ENCODE data around the gene RPS21. TPM values are rescaled to one million over a fixed set of nuclear protein-coding genes. Genes with fewer than 3 reads are reported as not detected.

Gene RPS21
- total and polyA plus RNA-seq, 2 of the 13 experiments (the other 11 are each of a cell fraction or from before 2014, with no cell fraction given): 2,647 to 11,063 TPM

GRCh38 chr20:62376112-62377063, 10.5 kb upstream of the RPS21 start (continued):
- TF ChIP-seq ZNF550 (CRISPR knock-in tag; IDR thresholded peaks at IDR 0.05; ENCODE audit: borderline replicate concordance) (no peak), ZNF816 (CRISPR knock-in tag; IDR thresholded peaks at IDR 0.05; ENCODE audit: borderline replicate concordance) (peak; percentile 58; the same call in 1 of the 2 replicates), ZNF883 (CRISPR knock-in tag; IDR thresholded peaks at IDR 0.05; ENCODE audit: not compliant biosample characterization) (peak; percentile 73), ZNF33A (CRISPR knock-in tag; IDR thresholded peaks at IDR 0.05; ENCODE audit: borderline replicate concordance) (0 out of 2 replicates have a peak, but pooled peaks have one; percentile 78), ZNF121 (CRISPR knock-in tag; IDR thresholded peaks at IDR 0.05) (0 out of 2 replicates have a peak, but pooled peaks have one; percentile 1), NONO (IDR thresholded peaks at IDR 0.05) (no peak), NONO (CRISPR knock-in tag; conservative IDR thresholded peaks at IDR 0.05) (peak; percentile 66), ZNF3 (CRISPR knock-in tag; IDR thresholded peaks at IDR 0.05) (0 out of 2 replicates have a peak, but pooled peaks have one; percentile 59), PRDM15 (CRISPR knock-in tag; IDR thresholded peaks at IDR 0.05) (peak; percentile 59; the same call in 1 of the 2 replicates), TBL1XR1 (IDR thresholded peaks at IDR 0.05; ENCODE audit: borderline replicate concordance, low read length, partially characterized antibody) (no peak), ZZZ3 (CRISPR knock-in tag; IDR thresholded peaks at IDR 0.05; ENCODE audit: borderline replicate concordance) (peak; percentile 97), MIER3 (CRISPR knock-in tag; IDR thresholded peaks at IDR 0.05; ENCODE audit: borderline replicate concordance) (no peak), ZNF549 (CRISPR knock-in tag; IDR thresholded peaks at IDR 0.05) (no peak), THAP7 (CRISPR knock-in tag; IDR thresholded peaks at IDR 0.05) (peak; percentile 85; the same call in 1 of the 2 replicates), FOSL1 (CRISPR knock-in tag; IDR thresholded peaks at IDR 0.05; ENCODE audit: borderline replicate concordance) (no peak), ZNF781 (CRISPR knock-in tag; IDR thresholded peaks at IDR 0.05; ENCODE audit: borderline replicate concordance, not compliant biosample characterization) (peak; percentile 51), ZNF337 (CRISPR knock-in tag; IDR thresholded peaks at IDR 0.05; ENCODE audit: borderline replicate concordance, low read depth) (peak; percentile 67; the same call in 1 of the 2 replicates)
- TF ChIP-seq, protein P1, sequence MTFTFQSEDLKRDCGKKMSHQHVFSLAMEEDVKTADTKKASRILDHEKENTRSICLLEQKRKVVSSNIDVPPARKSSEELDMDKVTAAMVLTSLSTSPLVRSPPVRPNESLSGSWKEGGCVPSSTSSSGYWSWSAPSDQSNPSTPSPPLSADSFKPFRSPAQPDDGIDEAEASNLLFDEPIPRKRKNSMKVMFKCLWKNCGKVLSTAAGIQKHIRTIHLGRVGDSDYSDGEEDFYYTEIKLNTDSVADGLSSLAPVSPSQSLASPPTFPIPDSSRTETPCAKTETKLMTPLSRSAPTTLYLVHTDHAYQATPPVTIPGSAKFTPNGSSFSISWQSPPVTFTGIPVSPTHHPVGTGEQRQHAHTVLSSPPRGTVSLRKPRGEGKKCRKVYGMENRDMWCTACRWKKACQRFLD (CRISPR knock-in tag; IDR thresholded peaks at IDR 0.05; ENCODE audit: borderline replicate concordance): no peak; the same call in 1 of the 2 replicates
- TF ChIP-seq, protein P2, sequence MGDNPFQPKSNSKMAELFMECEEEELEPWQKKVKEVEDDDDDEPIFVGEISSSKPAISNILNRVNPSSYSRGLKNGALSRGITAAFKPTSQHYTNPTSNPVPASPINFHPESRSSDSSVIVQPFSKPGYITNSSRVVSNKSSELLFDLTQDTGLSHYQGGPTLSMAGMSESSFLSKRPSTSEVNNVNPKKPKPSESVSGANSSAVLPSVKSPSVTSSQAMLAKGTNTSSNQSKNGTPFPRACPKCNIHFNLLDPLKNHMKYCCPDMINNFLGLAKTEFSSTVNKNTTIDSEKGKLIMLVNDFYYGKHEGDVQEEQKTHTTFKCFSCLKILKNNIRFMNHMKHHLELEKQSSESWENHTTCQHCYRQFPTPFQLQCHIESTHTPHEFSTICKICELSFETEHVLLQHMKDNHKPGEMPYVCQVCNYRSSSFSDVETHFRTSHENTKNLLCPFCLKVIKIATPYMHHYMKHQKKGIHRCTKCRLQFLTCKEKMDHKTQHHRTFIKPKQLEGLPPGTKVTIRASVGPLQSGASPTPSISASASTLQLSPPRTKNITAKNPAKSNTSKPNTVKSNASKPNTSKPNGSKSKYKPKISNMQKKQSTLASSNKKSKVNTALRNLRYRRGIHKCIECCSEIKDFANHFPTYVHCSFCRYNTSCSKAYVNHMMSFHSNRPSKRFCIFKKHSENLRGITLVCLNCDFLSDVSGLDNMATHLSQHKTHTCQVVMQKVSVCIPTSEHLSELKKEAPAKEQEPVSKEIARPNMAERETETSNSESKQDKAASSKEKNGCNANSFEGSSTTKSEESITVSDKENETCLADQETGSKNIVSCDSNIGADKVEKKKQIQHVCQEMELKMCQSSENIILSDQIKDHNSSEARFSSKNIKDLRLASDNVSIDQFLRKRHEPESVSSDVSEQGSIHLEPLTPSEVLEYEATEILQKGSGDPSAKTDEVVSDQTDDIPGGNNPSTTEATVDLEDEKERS (CRISPR knock-in tag; IDR thresholded peaks at IDR 0.05): peak; percentile 90

All from HepG2 (cell line).